GM23338 (cell line): ENCODE results near the gene AP1M1. TPM values are rescaled to one million over a fixed set of nuclear protein-coding genes. Genes with fewer than 3 reads are reported as not detected.

Experiments used
- ATAC-seq: fragments of 200-7000 bp; cut with Tn5 transposase; 3 replicates; pipeline ENCODE4 v1.9.1; 2020
- DNase-seq: peaks from one replicate; pipeline ENCODE4 v3.0.0-alpha.2; 2015; ENCODE audit warnings: low spot score
- H2AFZ ChIP-seq: fragments of 200-600 bp; sonication (generic); 2 replicates; pipeline ENCODE4 v1.8.0; 2016; ENCODE audit warnings: antibody characterized with exemption, mild to moderate bottlenecking, moderate library complexity
- H3F3A ChIP-seq: fragments of 200-600 bp; sonication (generic); replicated peaks from 2 replicates; pipeline ENCODE4 v1.8.0; 2017; ENCODE audit warnings: antibody characterized with exemption, mixed run types, low read depth
- H3K27ac ChIP-seq: fragments of 200-600 bp; sonication (generic); 2 replicates; pipeline ENCODE4 v1.6.1; 2016; ENCODE audit warnings: low read depth
- H3K27me3 ChIP-seq: fragments of 200-600 bp; sonication (generic); 2 replicates; pipeline ENCODE4 v1.8.0; 2016; ENCODE audit warnings: mild to moderate bottlenecking, mixed run types, moderate library complexity; ENCODE audit not compliant: insufficient read depth
- H3K36me3 ChIP-seq: fragments of 200-600 bp; sonication (generic); 2 replicates; pipeline ENCODE4 v1.8.0; 2016; ENCODE audit warnings: mild to moderate bottlenecking; ENCODE audit not compliant: insufficient read depth
- H3K4me1 ChIP-seq: fragments of 200-600 bp; sonication (generic); 2 replicates; pipeline ENCODE4 v1.8.0; 2016; ENCODE audit warnings: mild to moderate bottlenecking, moderate library complexity; ENCODE audit not compliant: insufficient read depth
- H3K4me2 ChIP-seq: fragments of 200-600 bp; sonication (generic); 2 replicates; pipeline ENCODE4 v1.7.1; 2017; ENCODE audit warnings: mixed run types
- H3K4me3 ChIP-seq: fragments of 200-600 bp; sonication (generic); 2 replicates; pipeline ENCODE4 v1.6.1; 2016; ENCODE audit warnings: mixed run types
- H3K79me2 ChIP-seq: fragments of 200-600 bp; sonication (generic); replicated peaks from 2 replicates; pipeline ENCODE4 v1.8.0; 2017; ENCODE audit warnings: mild to moderate bottlenecking; ENCODE audit not compliant: insufficient read depth
- H3K9me2 ChIP-seq: fragments of 200-600 bp; sonication (generic); 2 replicates; pipeline ENCODE4 v1.8.0; 2017; ENCODE audit not compliant: insufficient read depth
- H4K20me1 ChIP-seq: fragments of 200-600 bp; sonication (generic); replicated peaks from 2 replicates; pipeline ENCODE4 v1.8.0; 2017; ENCODE audit warnings: mild to moderate bottlenecking; ENCODE audit not compliant: insufficient read depth
- H3K27ac Mint-ChIP-seq: 2 replicates; pipeline ENCODE4 v1.8.0; 2020; ENCODE audit warnings: inconsistent platforms, mild to moderate bottlenecking, moderate library complexity, mixed read lengths
- H3K27me3 Mint-ChIP-seq: 3 replicates; pipeline ENCODE4 v1.8.0; 2022; ENCODE audit warnings: low read depth, mild to moderate bottlenecking, moderate library complexity, mixed read lengths, inconsistent platforms; ENCODE audit not compliant: insufficient read depth, poor library complexity
- H3K36me3 Mint-ChIP-seq: 3 replicates; pipeline ENCODE4 v1.8.0; 2021; ENCODE audit warnings: low read depth, mild to moderate bottlenecking, inconsistent platforms, moderate library complexity, mixed read lengths
- H3K4me1 Mint-ChIP-seq: 3 replicates; pipeline ENCODE4 v1.8.0; 2020; ENCODE audit warnings: mild to moderate bottlenecking, inconsistent platforms, mixed read lengths
- H3K4me3 Mint-ChIP-seq: 3 replicates; pipeline ENCODE4 v1.8.0; 2021; ENCODE audit warnings: moderate library complexity, mild to moderate bottlenecking, inconsistent platforms, mixed read lengths
- H3K9me3 Mint-ChIP-seq: 3 replicates; pipeline ENCODE4 v1.8.0; 2020; ENCODE audit warnings: moderate library complexity, mild to moderate bottlenecking, inconsistent platforms, mixed read lengths
- CREB1 ChIP-seq: fragments of 250-450 bp; sonication (Bioruptor Pico); IDR thresholded peaks from 2 replicates; pipeline ENCODE4 v1.5.0; 2020; ENCODE audit warnings: low read depth, mild to moderate bottlenecking, moderate library complexity
- EZH2phosphoT487 ChIP-seq: fragments of 200-600 bp; sonication (generic); IDR thresholded peaks from one replicate; pipeline ENCODE4 v1.8.1; 2018; ENCODE audit warnings: antibody characterized with exemption; ENCODE audit not compliant: unreplicated experiment
- JUNB ChIP-seq: IDR thresholded peaks from one replicate; pipeline ENCODE4 v1.6.1; 2016; ENCODE audit warnings: antibody characterized with exemption; ENCODE audit not compliant: unreplicated experiment
- NANOG ChIP-seq: IDR thresholded peaks from 2 replicates; pipeline ENCODE4 v1.6.1; 2016; ENCODE audit warnings: antibody characterized with exemption, borderline replicate concordance
- POLR2AphosphoS5 ChIP-seq: IDR thresholded peaks from 2 replicates; pipeline ENCODE4 v1.6.1; 2016; ENCODE audit warnings: antibody characterized with exemption, low read depth
- STAT1 ChIP-seq: IDR thresholded peaks from one replicate; pipeline ENCODE4 v1.6.1; 2016; ENCODE audit warnings: antibody characterized with exemption; ENCODE audit not compliant: unreplicated experiment
- ZNF114 ChIP-seq: fragments of 250-450 bp; sonication (Bioruptor Pico); IDR thresholded peaks from 2 replicates; pipeline ENCODE4 v1.5.0; 2020; ENCODE audit warnings: mild to moderate bottlenecking, moderate library complexity
- polyA plus RNA-seq: library from polyadenylated mRNA; unstranded; fragments of >200 nt; fragmentation: Nextera tagmentation; extraction: Ambion mirVana; gene quantifications from 2 replicates; pipeline ENCODE4 v1.2.1, GENCODE V29; 2016
- total RNA-seq: library from RNA; depleted of rRNA; stranded (reverse); fragments of >200 nt; shearing (Covaris generic); gene quantifications from 2 replicates; pipeline ENCODE4 v1.2.3, GENCODE V29; 2014
- TF ChIP-seq, protein P1 (sequence below): IDR thresholded peaks from one replicate; pipeline ENCODE4 v1.6.1; 2018; ENCODE audit warnings: antibody characterized with exemption; ENCODE audit not compliant: unreplicated experiment
- TF ChIP-seq, protein P2 (sequence below), 2 experiments: fragments of 200-600 bp in 1 of 2; sonication (generic) in 1 of 2; conservative IDR thresholded peaks; 2 replicates each; pipeline versions ENCODE4 v1.5.1 to v1.6.1; 2016 to 2017; ENCODE audit warnings: antibody characterized with exemption in 2 of 2, low read depth in 2 of 2, mild to moderate bottlenecking in 2 of 2, moderate library complexity in 1 of 2

AP1M1 gene
- total and polyA plus RNA-seq, 2 experiments from 2014 or later = 22.0 to 32.0 TPM

DNA sequence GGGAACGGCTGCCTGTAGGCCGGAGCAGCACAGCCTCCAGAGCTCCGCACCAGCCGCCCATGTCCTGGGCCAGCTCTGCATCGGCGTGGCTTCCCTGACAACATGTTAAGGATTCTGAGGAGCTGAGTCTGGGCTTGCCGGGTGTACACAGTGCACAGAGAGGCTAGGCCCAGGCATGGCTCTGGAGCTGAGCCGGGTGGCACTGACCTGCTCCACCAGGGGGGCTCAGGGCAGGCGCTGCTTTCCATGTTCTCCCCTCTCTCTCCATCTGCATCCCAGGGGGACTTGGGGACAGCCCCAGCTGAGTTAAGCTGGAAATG is 31.6 kb downstream of the AP1M1 start:
- Histone ChIP-seq H4K20me1 (no peaks in the 10 kb centered on the region), H3K79me2 (no peaks in the 10 kb centered on the region), H3K4me2 (no peak overlapping the region), H3K4me1 (no peaks in the 10 kb centered on the region), H3K36me3 (no peaks in the 10 kb centered on the region), H3F3A (no peaks in the 10 kb centered on the region), H3K9me2 (no peaks in the 10 kb centered on the region), H3K4me3 (no peak overlapping the region), H3K27me3 (no peaks in the 10 kb centered on the region), H2AFZ (no peak overlapping the region), H3K27ac (no peak overlapping the region)
- Mint-ChIP-seq H3K9me3 (no peaks in the 10 kb centered on the region; the same call in 2 of the 3 replicates), H3K4me1 (no peaks in the 10 kb centered on the region; the same call in 2 of the 3 replicates), H3K36me3 (peaks cover 6% of the 10 kb centered on the region; the same call in 2 of the 3 replicates), H3K27me3 (peaks cover 13% of the 10 kb centered on the region), H3K27ac (no peak overlapping the region), H3K4me3 (no peak overlapping the region)
- ATAC-seq (no peak), DNase-seq (no peak)
- TF ChIP-seq, protein P1, sequence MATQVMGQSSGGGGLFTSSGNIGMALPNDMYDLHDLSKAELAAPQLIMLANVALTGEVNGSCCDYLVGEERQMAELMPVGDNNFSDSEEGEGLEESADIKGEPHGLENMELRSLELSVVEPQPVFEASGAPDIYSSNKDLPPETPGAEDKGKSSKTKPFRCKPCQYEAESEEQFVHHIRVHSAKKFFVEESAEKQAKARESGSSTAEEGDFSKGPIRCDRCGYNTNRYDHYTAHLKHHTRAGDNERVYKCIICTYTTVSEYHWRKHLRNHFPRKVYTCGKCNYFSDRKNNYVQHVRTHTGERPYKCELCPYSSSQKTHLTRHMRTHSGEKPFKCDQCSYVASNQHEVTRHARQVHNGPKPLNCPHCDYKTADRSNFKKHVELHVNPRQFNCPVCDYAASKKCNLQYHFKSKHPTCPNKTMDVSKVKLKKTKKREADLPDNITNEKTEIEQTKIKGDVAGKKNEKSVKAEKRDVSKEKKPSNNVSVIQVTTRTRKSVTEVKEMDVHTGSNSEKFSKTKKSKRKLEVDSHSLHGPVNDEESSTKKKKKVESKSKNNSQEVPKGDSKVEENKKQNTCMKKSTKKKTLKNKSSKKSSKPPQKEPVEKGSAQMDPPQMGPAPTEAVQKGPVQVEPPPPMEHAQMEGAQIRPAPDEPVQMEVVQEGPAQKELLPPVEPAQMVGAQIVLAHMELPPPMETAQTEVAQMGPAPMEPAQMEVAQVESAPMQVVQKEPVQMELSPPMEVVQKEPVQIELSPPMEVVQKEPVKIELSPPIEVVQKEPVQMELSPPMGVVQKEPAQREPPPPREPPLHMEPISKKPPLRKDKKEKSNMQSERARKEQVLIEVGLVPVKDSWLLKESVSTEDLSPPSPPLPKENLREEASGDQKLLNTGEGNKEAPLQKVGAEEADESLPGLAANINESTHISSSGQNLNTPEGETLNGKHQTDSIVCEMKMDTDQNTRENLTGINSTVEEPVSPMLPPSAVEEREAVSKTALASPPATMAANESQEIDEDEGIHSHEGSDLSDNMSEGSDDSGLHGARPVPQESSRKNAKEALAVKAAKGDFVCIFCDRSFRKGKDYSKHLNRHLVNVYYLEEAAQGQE = no peak
- TF ChIP-seq NANOG (no peak), POLR2AphosphoS5 (no peak), CREB1 (no peak), STAT1 (no peak), ZNF114 (CRISPR knock-in tag) (no peak)
- TF ChIP-seq, protein P2, sequence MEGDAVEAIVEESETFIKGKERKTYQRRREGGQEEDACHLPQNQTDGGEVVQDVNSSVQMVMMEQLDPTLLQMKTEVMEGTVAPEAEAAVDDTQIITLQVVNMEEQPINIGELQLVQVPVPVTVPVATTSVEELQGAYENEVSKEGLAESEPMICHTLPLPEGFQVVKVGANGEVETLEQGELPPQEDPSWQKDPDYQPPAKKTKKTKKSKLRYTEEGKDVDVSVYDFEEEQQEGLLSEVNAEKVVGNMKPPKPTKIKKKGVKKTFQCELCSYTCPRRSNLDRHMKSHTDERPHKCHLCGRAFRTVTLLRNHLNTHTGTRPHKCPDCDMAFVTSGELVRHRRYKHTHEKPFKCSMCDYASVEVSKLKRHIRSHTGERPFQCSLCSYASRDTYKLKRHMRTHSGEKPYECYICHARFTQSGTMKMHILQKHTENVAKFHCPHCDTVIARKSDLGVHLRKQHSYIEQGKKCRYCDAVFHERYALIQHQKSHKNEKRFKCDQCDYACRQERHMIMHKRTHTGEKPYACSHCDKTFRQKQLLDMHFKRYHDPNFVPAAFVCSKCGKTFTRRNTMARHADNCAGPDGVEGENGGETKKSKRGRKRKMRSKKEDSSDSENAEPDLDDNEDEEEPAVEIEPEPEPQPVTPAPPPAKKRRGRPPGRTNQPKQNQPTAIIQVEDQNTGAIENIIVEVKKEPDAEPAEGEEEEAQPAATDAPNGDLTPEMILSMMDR (conservative IDR thresholded peaks at IDR 0.05; ENCODE audit: low read depth in 2 of 2) = no peak

DNA sequence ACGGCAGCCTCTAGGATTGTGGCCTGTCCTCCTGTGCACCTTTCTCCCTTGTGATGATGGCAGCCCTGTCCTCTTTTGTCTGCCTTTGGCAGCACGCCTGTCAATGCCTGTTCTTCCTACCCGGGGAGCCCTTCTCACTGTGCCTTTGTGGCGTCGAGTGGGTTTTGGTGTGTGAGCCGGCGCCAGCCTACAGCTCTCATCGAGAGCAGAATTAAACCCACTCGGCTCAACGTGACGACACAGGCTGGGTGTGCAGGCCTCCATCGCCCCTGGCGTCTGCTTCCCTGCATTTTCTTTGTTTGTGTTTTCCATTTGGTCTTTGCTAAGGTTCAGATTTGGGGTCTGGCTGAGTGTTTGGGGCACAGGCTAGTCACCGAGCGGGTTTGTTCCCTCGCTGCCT is 34.4 kb downstream of the AP1M1 start:
- H3K4me1 ChIP-seq = no peaks in the 10 kb centered on the region
- ATAC-seq (no peak), DNase-seq (no peak)
- Mint-ChIP-seq H3K27me3 (peaks cover 11% of the 10 kb centered on the region), H3K36me3 (peaks cover 13% of the 10 kb centered on the region; the same call in 2 of the 3 replicates), H3K9me3 (no peaks in the 10 kb centered on the region; the same call in 1 of the 3 replicates), H3K4me1 (no peaks in the 10 kb centered on the region; the same call in 2 of the 3 replicates), H3K4me3 (no peak overlapping the region), H3K27ac (no peak overlapping the region)
- no peaks in the 10 kb centered on the region for H3K9me2 ChIP-seq
- H3F3A ChIP-seq = no peaks in the 10 kb centered on the region
- no peak overlapping the region for H3K4me3 ChIP-seq
- no peak overlapping the region for H3K4me2 ChIP-seq
- H3K27me3 ChIP-seq = no peaks in the 10 kb centered on the region
- H3K36me3 ChIP-seq = no peaks in the 10 kb centered on the region
- no peak overlapping the region for H3K27ac ChIP-seq
- no peaks in the 10 kb centered on the region for H3K79me2 ChIP-seq
- no peak overlapping the region for H2AFZ ChIP-seq
- H4K20me1 ChIP-seq = no peaks in the 10 kb centered on the region
- TF ChIP-seq EZH2phosphoT487 = no peak
- no peak for TF ChIP-seq CREB1
- TF ChIP-seq STAT1 = no peak
- TF ChIP-seq, protein P1 = no peak
- no peak for TF ChIP-seq JUNB
